Amygdala (tissue), 56 donors: ENCODE data around the gene GNPDA1.
A peak's percentile ranks its signal among the peaks of the same experiment; 100 is the strongest.
"Not testable (repeated sequence)": the region's sequence is repeated elsewhere in the genome, so short reads cannot be mapped to it uniquely, and the experiment has no call there.

Source experiments
- DNase-seq, 56 donors: peaks; one replicate each; lab custom pipeline; 2025; lab: John Stamatoyannopoulos, UW

Gene GNPDA1

DNA sequence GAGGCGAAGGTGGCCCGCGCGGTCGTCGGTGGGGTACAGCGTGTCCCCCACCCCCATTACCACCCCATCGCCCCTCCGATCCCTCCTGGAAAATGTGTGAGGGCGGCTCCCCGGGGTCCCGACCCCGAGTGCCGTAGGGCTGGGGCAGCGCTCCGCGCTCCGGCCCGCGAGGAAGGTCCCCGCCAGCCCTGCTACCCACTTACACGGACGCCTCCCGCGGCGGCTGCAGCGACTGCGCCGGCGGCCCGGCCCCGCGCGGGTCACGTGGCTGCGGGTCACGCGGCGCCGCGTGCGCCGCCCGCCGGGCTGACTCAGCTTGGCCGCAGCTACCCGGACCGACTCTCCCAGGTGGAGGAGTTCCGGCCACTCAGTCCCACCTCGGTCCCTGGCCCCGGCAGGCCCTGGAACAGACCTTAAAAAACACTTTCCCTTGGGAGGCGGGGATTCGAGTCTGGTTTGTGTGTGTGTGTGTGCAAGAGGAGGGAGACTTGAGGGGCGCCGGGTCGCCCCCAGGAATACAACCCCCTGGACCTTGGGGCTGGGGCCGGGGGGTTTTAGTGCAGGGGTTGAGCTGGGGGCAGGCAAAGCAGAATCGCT lies at the start of gene GNPDA1:
GNPDA1 (minus strand) TSS at position 236 of the 597 bp plus-strand sequence. CDS start 992 bp downstream, outside the sequence.
- peak in 54 of 56 donors; percentile 37 to 87 (median 68) for DNase-seq

DNA sequence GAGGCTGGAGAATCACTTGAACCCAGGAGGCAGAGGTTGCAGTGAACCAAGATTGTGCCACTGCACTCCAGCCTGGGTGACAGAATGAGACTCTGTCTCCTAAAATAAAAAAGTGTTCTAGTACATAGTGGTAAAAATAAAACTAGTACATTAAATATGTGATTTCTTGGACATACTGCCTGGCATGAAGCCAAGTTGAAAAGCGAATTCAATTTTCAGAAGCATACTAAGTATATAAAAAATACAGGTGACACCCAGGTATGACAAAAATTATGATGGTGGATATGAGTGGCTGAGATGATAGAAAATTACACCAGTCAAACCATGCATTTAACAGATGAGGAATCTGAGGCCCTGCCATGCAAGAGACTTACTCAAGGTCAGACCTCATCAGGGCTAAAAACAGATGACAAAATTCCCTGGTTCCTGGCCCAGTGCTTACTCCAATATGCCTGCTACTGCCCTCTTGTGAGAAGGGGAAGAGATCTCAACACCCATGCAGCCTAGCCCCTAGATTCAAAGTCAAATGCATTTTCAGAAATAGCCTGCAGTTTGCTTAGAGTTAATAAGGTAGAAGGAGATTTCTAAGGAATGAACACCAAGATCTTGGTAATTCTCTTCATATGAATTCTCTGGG lies 46.6 kb upstream of the GNPDA1 start:
- DNase-seq, result no peak

DNA sequence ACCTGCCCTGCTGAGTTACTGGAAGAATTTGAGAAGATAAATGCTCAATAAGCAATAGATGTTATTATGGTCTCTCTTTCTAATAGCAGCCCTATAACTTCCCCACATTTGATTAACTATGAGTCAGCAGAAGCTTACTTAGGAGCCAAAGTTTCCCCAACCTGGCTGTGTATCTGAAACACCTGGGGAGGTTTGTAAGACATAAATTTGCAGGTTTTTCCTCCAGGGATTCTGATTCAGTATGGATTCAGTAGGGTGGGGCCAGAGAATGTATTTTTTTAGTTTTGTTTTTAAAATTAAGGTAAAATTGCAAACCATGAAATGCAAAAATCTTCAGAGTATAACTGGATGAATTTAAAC lies 44.9 kb upstream of the GNPDA1 start:
- DNase-seq, result no peak

DNA sequence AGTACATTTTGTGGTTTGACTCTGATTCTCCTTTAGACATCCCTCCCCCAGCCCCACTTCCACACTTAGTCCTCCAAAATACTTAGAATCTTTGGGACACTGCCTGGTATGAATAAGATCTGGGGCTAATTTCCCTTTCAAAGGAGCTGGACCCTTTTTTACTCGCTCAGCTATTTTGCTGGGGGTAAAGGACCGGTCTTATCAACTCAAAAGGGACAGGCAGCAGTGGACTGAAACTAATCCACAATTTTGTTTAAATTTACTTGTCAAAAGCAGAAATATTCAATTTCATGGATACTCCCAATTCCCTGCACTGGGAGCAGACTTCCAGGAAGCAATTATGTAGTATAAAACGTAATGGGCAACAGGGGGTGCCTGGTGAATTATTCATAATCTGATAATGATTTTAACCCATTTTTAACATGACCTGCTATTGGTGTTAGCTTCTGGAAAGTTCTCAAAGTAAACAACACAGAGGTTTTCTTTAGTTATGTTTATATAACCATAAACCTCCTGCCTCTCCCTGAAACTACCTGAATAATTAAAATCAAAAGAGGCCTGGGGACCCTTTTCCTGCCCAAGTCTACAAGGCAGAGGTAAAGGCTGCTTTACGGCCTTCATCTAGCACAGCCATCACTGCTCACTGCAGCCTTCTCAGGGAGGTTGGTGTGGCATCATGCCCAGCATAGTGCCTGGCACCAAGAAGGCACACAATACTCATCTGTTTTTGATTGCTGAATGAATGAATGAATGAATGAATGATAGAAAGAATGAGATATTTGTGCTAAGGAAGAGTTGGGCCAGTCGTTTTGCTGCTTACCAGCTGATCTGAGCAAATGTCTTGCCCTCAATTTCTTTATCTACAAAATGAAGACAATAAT lies 44.2 kb upstream of the GNPDA1 start:
- DNase-seq, result peak in 35 of 56 donors; percentile 2 to 73 (median 30)

DNA sequence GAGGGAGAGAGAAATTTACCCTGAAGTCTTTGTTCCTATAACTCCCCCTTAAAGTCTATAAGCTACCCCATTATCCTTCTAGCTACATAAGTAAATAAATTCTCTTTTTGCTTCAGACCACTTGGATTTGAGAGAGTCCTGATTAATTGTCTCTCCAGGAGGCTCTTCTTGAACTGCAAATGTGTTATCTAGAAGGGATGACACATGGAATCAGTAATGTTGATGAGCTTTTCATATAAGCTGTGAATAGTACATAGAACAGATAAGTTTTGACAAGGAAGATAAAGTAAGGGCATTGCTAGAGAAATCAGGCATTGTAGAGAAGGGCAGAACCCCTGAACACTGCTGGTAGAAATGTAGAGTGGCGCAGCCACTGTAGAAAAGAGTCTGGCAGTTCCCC lies 42.5 kb upstream of the GNPDA1 start:
- no peak for DNase-seq

DNA sequence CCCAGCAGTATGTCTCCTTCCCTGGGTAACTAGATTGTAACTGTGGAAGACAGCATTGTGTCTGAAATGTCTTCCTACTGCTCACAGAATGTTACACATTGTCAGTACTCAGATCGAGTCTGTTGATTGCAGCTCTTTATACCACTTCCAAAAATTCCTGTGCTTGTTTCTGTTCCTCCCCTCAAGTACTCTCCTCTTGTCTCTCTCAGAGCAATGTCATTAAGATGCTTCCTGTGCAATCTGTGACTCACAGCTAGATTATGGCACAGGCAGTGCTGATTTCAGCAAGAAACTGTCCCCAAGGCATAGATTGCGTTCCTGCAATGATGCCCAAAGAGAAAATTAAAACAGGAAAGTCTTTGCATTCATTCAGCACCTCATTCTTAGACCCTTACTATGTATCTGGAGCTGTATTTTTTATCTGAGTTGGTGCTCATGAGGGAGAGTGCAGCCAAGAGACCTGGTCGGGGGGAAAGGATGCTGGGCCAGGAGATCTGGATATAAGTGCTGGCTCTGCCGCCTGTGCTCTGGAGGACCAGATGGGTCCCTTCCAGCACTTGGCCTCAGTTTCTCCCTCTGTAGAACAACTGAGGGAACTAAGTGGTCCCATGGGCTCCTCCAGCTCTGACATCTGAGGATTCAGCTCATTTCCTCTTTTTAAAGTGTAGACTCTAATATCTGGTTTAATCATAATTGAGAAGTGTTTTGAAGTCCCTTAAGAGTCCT lies 40.8 kb upstream of the GNPDA1 start:
- DNase-seq, result peak in 6 of 56 donors; percentile 2 to 19 (median 7)

DNA sequence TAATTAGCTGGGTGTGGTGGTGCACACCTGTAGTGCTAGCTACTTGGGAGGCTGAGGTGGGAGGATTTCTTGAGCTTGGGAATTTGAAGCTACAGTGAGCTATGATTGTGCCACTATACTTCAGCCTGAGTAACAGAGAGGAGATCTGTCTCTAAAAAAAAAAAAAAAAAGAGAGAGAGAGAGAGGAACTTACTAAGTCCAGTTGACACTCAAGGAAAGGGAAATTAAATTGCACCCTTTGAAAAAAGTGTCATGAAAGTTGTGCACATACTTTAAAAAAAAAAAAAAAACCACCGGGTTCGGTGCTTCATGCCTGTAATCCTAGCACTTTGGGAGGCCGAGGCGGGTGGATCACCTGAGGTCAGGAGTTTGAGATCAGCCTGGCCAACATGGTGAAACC lies 39.2 kb upstream of the GNPDA1 start:
- DNase-seq, result not testable (repeated sequence)

DNA sequence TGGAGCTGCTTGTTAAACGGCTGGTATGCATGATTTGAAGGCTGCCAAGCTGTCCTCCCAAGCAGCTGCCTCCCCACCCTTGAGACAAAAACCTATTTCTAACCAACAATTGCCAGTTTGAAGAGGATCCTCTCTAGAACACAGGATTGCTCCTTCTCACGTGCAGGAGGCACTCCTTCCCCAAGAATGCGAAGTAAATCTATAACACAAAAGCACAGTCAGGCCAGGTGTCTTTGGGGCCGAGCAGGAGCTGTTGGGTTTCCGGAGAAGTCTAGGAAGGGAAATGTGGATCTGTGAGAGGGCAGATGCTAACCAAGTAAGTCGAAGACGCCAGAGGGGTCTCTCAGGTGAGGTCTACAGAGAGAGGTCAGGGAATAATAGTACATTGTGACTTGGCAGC lies 35.4 kb upstream of the GNPDA1 start:
- DNase-seq, result no peak

DNA sequence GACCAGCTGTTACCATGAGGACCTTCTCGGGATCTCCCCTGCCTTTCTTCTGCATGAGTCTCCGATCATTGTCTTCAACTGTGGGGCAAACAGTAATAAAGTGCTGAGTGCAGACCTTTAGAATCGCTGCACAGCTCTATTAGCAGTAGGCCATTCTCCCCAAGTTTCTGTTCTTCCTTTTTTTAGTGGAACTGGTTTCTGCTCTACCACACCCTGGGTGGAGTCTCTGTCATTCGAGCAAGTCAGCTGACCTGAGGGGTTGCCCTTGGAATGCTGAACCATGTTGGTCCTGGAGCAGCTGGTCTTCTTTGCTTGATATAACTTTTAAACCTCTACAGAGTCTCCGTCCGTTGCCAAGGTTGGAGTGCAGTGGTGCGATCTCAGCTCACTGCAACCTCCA lies 33.4 kb upstream of the GNPDA1 start:
- no peak for DNase-seq

DNA sequence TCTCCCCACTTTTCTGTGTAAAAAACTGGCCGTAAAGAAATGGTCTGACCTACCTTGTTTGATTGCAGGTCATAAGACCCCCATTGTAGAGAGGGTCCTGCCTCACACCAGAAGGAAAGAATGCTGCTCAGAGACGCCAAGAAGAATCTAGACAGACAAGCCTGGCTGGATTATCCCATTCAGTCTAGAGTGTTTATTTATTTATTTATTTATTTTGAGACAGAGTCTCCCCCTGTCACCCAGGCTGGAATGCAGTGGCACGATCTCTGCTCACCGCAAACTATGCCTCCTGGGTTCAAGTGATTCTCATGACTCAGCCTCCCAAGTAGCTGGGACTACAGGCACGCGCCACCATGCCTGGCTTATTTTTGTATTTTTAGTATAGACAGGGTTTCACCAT lies 28.1 kb upstream of the GNPDA1 start:
- DNase-seq, result not testable (repeated sequence)

DNA sequence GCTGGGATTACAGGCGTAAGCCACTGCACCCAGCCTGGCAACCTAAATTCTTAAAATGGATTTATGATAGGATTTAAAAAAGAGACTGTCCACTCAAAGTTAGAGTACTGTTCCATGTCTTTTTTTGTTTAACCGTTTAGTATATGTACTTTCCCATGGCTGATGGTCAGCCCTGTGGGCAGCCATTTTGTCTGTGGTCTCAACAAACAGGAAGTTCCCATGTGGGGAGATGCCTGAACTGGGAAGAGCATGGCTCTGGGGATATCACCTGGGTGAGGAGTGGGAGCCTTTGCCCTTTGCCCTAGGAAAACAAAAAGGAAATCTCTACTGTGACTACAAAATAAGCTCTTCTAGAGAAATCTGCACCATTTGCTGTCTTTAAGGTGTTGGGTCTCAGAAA lies 27.5 kb upstream of the GNPDA1 start:
- no peak for DNase-seq

DNA sequence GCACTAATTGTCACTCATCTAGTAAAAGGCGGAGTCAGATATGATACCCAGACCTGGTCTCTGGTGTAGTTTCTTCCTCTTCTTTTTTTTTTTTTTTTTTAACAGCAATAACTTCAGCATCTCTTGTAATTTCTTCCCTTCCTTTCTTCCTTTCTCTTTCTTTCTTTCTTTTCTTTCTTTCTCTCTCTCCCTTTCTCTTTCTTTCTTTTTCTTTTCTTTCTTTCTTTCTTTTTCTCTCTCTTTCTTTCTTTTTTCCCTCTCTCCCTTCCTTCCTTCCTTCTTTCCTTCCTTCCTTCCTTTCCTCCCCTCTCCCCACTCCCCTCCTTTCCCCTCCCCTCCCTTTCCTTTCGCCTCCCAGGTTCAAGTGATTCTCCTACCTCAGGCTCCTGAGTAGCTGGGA lies 25.9 kb upstream of the GNPDA1 start:
- DNase-seq, result no peak

DNA sequence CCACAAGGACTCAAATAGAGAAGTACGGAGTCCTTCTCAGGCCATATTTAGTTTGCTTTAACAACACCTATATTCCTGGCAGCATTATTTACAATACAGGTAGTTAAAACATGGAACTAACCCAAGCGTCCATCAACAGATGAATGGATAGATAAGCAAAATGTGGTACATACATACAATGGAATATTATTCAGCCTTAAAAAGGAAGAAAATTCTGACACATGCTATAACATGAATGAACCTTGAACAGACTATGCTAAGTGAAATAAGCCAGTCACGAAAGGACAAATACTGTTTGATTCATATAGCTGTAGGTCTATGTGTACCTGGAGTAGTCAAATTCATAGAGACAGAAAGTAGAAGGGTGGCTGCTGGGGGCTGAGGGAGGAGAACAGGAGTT lies 24.8 kb upstream of the GNPDA1 start:
- DNase-seq, result not testable (repeated sequence)

DNA sequence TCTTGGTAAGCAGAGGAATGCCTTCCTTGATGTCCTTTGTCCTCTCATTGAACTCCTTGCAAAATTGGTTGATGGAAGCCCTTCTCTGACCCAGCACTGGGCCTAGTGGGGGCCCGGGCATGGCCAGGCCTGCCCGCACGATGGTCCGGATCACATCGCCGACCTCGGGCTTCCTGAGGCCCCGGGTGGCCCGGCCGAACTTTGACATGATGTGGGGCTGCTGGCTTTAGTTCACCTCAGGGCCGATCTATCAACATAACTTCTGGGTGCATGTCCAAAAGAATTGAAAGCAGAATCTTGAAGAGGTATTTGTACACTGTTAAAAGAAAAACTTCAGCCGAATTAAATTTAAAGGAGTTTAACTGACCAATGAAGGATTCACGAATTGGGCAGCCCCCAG lies 24.1 kb upstream of the GNPDA1 start:
- DNase-seq, result no peak

DNA sequence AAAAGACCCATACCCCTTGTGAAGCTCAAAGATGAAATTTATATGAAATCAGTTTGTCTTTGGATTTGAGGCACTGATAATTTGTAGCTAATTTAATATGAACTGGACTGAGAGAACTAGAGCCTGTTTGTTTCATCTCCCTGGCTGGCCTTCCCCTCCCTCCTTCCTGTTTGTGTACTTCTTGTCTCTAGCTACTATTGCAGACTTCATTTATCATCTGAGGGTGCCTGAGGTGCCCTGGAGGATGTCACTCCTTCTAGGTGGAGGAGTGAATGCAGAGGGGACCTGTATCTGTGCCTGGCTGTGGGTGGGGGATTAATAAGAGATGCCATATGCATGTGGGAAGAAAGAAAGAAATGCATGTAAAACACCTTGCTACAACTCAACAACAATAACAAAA lies 22.2 kb upstream of the GNPDA1 start:
- DNase-seq, result no peak

DNA sequence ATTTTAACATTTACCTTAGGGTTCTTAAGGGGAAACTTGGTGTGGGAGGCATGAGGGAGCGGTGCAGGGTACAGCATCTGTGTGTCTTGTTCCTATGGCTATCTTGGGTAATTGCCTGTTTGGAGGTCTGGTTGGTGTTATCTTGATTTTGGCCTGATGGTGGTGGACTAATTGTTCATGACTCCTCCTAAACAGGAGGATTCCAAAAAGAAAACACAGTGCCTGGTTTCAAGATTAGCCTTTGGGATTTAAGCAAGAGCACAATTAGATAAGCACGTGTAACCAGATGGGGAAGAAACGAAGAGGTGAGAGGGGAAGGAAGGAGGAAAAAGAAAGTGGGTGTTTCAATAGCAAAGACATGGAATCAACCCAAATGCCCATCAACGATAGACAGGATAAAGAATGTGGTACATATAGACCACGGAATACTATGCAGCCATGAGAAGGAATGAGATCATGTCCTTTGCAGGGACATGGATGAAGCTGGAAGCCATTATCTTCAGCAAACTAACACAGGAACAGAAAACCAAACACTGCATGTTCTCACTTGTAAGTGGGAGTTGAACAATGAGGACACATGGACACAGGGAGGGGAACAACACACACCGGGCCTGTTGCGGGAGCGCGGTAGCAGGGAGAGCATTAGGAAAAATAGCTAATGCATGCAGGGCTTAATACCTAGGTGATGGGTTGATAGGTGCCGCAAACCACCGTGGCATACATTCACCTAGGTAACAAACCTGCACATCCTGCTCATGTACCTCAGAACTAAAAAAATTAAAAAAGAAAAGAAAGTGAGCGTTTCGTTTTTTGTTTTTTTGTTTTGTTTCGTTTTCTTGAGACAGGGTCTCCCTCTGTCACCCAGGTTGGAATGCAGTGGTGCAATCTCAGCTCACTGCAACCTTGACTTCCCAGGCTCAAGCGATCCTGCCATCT lies 21.1 kb upstream of the GNPDA1 start:
- not testable (repeated sequence) for DNase-seq

DNA sequence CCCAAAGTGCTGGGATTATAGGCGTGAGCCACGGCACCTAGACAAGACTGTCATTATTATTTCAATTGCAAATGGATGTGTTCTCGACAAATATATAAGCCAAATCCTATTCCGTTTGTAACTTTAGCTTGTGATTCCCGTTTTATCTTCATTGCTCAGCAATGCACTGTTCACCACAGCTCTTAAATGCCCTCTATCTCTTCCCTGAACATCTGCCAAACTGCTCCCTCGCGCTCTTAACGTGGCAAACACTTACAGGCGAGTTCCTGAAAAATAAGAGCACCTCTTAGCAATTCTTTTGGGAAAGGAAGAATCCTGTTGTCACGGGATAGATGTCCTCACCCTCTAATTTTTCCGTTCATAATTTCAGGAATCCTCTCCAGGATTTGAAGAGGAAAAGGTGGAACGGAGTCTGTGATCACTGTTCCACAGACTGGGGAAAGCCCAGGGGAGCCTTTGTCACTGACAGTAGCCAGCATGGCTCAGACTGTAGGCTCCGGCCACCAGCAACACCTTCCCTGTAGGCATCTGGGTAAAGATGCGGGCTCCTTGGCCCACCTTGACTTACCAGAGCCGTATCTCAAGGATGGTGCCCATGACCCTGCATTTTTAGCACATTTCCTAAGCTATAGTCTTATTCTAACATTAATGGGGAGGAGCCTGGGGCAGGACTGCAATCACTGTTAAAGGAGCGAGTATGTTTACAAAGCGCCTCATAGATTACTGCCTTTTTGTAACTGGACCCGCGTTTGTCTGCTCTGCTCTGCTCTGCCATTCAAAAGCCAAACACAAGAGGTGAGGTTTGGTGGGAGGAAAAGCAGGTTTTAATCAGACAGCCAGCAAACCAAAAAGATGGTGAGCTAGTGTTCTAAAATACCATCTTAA lies 20.2 kb upstream of the GNPDA1 start:
- DNase-seq, result no peak

DNA sequence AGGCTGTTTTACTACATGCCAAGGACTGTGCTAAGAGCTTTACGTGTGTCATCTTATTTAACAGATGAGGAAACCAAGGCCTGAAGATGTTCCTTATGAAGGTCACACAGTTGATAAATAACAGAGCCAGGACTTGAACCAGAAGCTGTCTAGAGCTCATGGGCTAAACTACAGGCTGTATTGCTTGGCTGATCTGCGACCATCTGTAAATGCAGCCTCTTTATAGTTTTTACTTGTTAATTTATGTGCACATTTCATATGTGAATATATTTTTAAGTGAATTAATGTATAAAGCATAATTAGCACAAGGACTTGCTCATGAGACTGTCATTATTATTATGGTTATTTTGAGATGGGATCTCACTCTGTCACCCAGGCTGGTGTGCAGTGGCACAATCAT lies 19.3 kb upstream of the GNPDA1 start:
- no peak for DNase-seq

DNA sequence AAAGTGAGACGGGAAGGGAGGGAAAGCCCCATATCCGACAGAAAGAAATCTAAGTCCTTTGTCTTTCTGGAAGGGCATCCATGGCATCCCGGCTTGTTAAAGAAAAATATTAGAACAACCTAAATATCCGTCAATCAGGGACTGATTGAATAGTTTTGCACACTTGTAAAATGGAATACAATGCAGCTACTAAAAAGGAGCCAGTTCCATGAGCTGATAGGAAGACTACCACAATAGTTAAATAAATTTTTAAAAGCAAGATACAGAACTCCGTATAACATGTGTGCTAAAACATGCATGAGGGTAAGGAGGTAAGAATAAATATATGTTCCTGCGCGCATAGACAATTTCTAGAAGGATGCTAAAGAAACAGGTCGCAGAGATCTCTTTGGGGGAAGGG lies 12.8 kb upstream of the GNPDA1 start:
- DNase-seq, result no peak
